Endothelial cell (in vitro differentiated cells): ENCODE results near the gene SDF2. TPM values are rescaled to one million over a fixed set of nuclear protein-coding genes. Genes with fewer than 3 reads are reported as not detected.
"Not testable (repeated sequence)": the region's sequence is repeated elsewhere in the genome, so short reads cannot be mapped to it uniquely, and the experiment has no call there.

Source experiments
- DNase-seq: peaks from one replicate; pipeline ENCODE4 v3.0.0; 2021; ENCODE audit warnings: low spot score
- H3K27ac Mint-ChIP-seq: one replicate; pipeline ENCODE4 v1.8.0; 2021; ENCODE audit warnings: mixed read lengths, inconsistent platforms; ENCODE audit not compliant: unreplicated experiment
- H3K27me3 Mint-ChIP-seq: one replicate; pipeline ENCODE4 v1.8.0; 2021; ENCODE audit warnings: mild to moderate bottlenecking, moderate library complexity, mixed read lengths, inconsistent platforms; ENCODE audit not compliant: unreplicated experiment
- H3K36me3 Mint-ChIP-seq: one replicate; pipeline ENCODE4 v1.8.0; 2021; ENCODE audit warnings: mild to moderate bottlenecking, low read depth, mixed read lengths, inconsistent platforms; ENCODE audit not compliant: unreplicated experiment
- H3K4me1 Mint-ChIP-seq: one replicate; pipeline ENCODE4 v1.8.0; 2021; ENCODE audit warnings: mild to moderate bottlenecking, mixed read lengths, inconsistent platforms; ENCODE audit not compliant: unreplicated experiment
- H3K4me3 Mint-ChIP-seq: one replicate; pipeline ENCODE4 v1.8.0; 2021; ENCODE audit warnings: mild to moderate bottlenecking, mixed read lengths, inconsistent platforms; ENCODE audit not compliant: unreplicated experiment
- H3K9me3 Mint-ChIP-seq: one replicate; pipeline ENCODE4 v1.8.0; 2021; ENCODE audit warnings: mixed read lengths, inconsistent platforms; ENCODE audit not compliant: unreplicated experiment
- CTCF ChIP-seq: fragments of 200-600 bp; sonication (generic); IDR thresholded peaks from one replicate; pipeline ENCODE4 v1.5.0; 2021; ENCODE audit warnings: antibody characterized with exemption; ENCODE audit not compliant: unreplicated experiment
- total RNA-seq: library from RNA; stranded (reverse); fragmentation: NEBNext Ultra II Directional; extraction: Animal tissue kit (Norgen Biotek cat#: 25700); gene quantifications from one replicate; pipeline ENCODE4 v1.2.1, GENCODE V29; 2021; ENCODE audit not compliant: unreplicated experiment

The SDF2 gene
- total RNA-seq, 1 donor from 2014 or later: 52.8 TPM

- peaks cover 11% of the 10 kb centered on the region for H3K27me3 Mint-ChIP-seq
- not testable (repeated sequence) for H3K9me3 Mint-ChIP-seq, H3K4me3 Mint-ChIP-seq, DNase-seq, H3K27ac Mint-ChIP-seq
- peaks cover 22% of the 10 kb centered on the region for H3K4me1 Mint-ChIP-seq
- H3K36me3 Mint-ChIP-seq: peaks cover 29% of the 10 kb centered on the region
Observed at GRCh38 chr17:28658342-28658741, 3.4 kb downstream of the SDF2 start.

- no peak for TF ChIP-seq CTCF
- Mint-ChIP-seq H3K36me3 (peaks cover 29% of the 10 kb centered on the region), H3K4me3 (peak overlapping the region; percentile 29), H3K4me1 (peaks cover 16% of the 10 kb centered on the region), H3K27ac (peak overlapping the region; percentile 19), H3K27me3 (peaks cover 11% of the 10 kb centered on the region), H3K9me3 (no peaks in the 10 kb centered on the region)
- DNase-seq: no peak
Observed at GRCh38 chr17:28657756-28658155, 4.0 kb downstream of the SDF2 start.

- TF ChIP-seq CTCF: no peak
- Mint-ChIP-seq H3K27me3 (peaks cover 5% of the 10 kb centered on the region), H3K36me3 (peaks cover 22% of the 10 kb centered on the region), H3K27ac (peak overlapping the region; percentile 54), H3K9me3 (no peaks in the 10 kb centered on the region), H3K4me3 (no peak overlapping the region), H3K4me1 (no peaks in the 10 kb centered on the region)
- no peak for DNase-seq
Observed at GRCh38 chr17:28655160-28655559, 6.5 kb downstream of the SDF2 start.

GRCh38 chr17:28648698-28649097 lies 13.0 kb downstream of the SDF2 start:
- Mint-ChIP-seq H3K9me3 (no peaks in the 10 kb centered on the region), H3K36me3 (peaks cover 24% of the 10 kb centered on the region), H3K27me3 (peaks cover 5% of the 10 kb centered on the region), H3K27ac (no peak overlapping the region), H3K4me3 (no peak overlapping the region), H3K4me1 (peaks cover 20% of the 10 kb centered on the region)
- TF ChIP-seq CTCF: no peak
- DNase-seq: no peak

GRCh38 chr17:28646039-28646754 lies 15.5 kb downstream of the SDF2 start:
- Mint-ChIP-seq H3K27me3 (peaks cover 8% of the 10 kb centered on the region), H3K4me1 (peaks cover 31% of the 10 kb centered on the region), H3K4me3 (peak overlapping the region; percentile 76), H3K27ac (peak overlapping the region; percentile 94), H3K9me3 (no peaks in the 10 kb centered on the region), H3K36me3 (peaks cover 34% of the 10 kb centered on the region)
- no peak for TF ChIP-seq CTCF
- peak; percentile 4 for DNase-seq
